Osteoblast (primary cell): Measurements from ENCODE around the gene RRP1. TPM values are rescaled to one million over a fixed set of nuclear protein-coding genes. Genes with fewer than 3 reads are reported as not detected.
A peak's percentile ranks its signal among the peaks of the same experiment; 100 is the strongest.

Source experiments
- DNase-seq: peaks from one replicate; pipeline ENCODE4 v3.0.0; 2011; ENCODE audit warnings: low spot score, mixed read lengths; ENCODE audit not compliant: insufficient read length; ENCODE audit errors: missing footprints
- H2AFZ ChIP-seq: 2 replicates; pipeline ENCODE4 v1.6.0; 2011; ENCODE audit warnings: mild to moderate bottlenecking, low read length
- H3K27ac ChIP-seq: 2 replicates; pipeline ENCODE4 v1.5.1; 2011; ENCODE audit warnings: mild to moderate bottlenecking, low read depth, low read length, moderate library complexity
- H3K27me3 ChIP-seq: 2 replicates; pipeline ENCODE4 v1.6.0; 2012; ENCODE audit warnings: mild to moderate bottlenecking, control low read depth, inconsistent platforms, low read length, moderate library complexity; ENCODE audit not compliant: insufficient read depth
- H3K36me3 ChIP-seq: 2 replicates; pipeline ENCODE4 v1.5.1; 2011; ENCODE audit warnings: mild to moderate bottlenecking, low read length, control low read depth, moderate library complexity; ENCODE audit not compliant: insufficient read depth
- H3K4me1 ChIP-seq: 2 replicates; pipeline ENCODE4 v1.5.1; 2011; ENCODE audit warnings: mild to moderate bottlenecking, low read length, control low read depth, moderate library complexity; ENCODE audit not compliant: insufficient read depth
- H3K4me2 ChIP-seq: 2 replicates; pipeline ENCODE4 v1.6.0; 2011; ENCODE audit warnings: mild to moderate bottlenecking, low read length; ENCODE audit not compliant: insufficient read depth
- H3K4me3 ChIP-seq: fragments of 200-600 bp; sonication (generic); 3 replicates; pipeline ENCODE4 v1.5.1; 2012; ENCODE audit warnings: mild to moderate bottlenecking, low read length, inconsistent platforms; ENCODE audit not compliant: insufficient read depth
- H3K79me2 ChIP-seq: 2 replicates; pipeline ENCODE4 v1.6.0; 2012; ENCODE audit warnings: mild to moderate bottlenecking, low read length, control low read depth, inconsistent platforms; ENCODE audit not compliant: insufficient read depth
- H3K9me3 ChIP-seq: 2 replicates; pipeline ENCODE4 v1.5.1; 2011; ENCODE audit warnings: low read depth, low read length, control low read depth
- H4K20me1 ChIP-seq: 2 replicates; pipeline ENCODE4 v1.6.0; 2012; ENCODE audit warnings: mild to moderate bottlenecking, low read length, control low read depth; ENCODE audit not compliant: insufficient read depth
- CTCF ChIP-seq: IDR thresholded peaks from 2 replicates; pipeline ENCODE4 v1.5.1; 2011; ENCODE audit warnings: mild to moderate bottlenecking, low read depth, low read length, moderate library complexity; ENCODE audit errors: extremely low read depth
- total RNA-seq: library from RNA; depleted of rRNA; stranded (reverse); fragments of >200 nt; gene quantifications from 2 replicates; pipeline ENCODE4 v1.2.3, GENCODE V29; 2012

RRP1 gene
- total RNA-seq, 1 donor: 18.5 TPM

GRCh38 chr21:43774163-43774562 lies 15.2 kb upstream of the RRP1 start:
- no peaks in the 10 kb centered on the region for H3K27me3 ChIP-seq
- H3K79me2 ChIP-seq: peaks cover 29% of the 10 kb centered on the region
- H3K4me2 ChIP-seq: no peak overlapping the region
- peaks cover 10% of the 10 kb centered on the region for H4K20me1 ChIP-seq
- no peak overlapping the region for H2AFZ ChIP-seq
- no peak for DNase-seq
- TF ChIP-seq CTCF: no peak
- peaks cover 8% of the 10 kb centered on the region for H3K4me1 ChIP-seq
- peaks cover 12% of the 10 kb centered on the region for H3K36me3 ChIP-seq
- H3K4me3 ChIP-seq: no peak overlapping the region
- no peaks in the 10 kb centered on the region for H3K9me3 ChIP-seq
- H3K27ac ChIP-seq: no peak overlapping the region

GRCh38 chr21:43775190-43775589 lies 14.2 kb upstream of the RRP1 start:
- Histone ChIP-seq H3K79me2 (peaks cover 29% of the 10 kb centered on the region), H3K4me2 (peak overlapping the region; percentile 95), H3K27me3 (no peaks in the 10 kb centered on the region), H3K9me3 (no peaks in the 10 kb centered on the region), H2AFZ (no peak overlapping the region), H4K20me1 (peaks cover 10% of the 10 kb centered on the region), H3K4me1 (peaks cover 8% of the 10 kb centered on the region), H3K4me3 (peak overlapping the region; percentile 91), H3K27ac (no peak overlapping the region), H3K36me3 (peaks cover 12% of the 10 kb centered on the region)
- no peak for DNase-seq
- TF ChIP-seq CTCF: no peak

GRCh38 chr21:43775795-43776430 lies 13.5 kb upstream of the RRP1 start, which contains the start of gene CSTB:
CSTB (minus strand) TSS chr21:43776308; CDS start chr21:43776269, 39 bp downstream.
- H3K27ac ChIP-seq: peak within 1 kb of the TSS; percentile 51
- peak; percentile 96 for DNase-seq
- peaks cover 10% of the 10 kb centered on the region for H4K20me1 ChIP-seq
- no peak for TF ChIP-seq CTCF
- no peaks in the 10 kb centered on the region for H3K9me3 ChIP-seq
- H3K79me2 ChIP-seq: peaks cover 29% of the 10 kb centered on the region
- peak within 1 kb of the TSS; percentile 95 for H3K4me2 ChIP-seq
- H3K36me3 ChIP-seq: peaks cover 12% of the 10 kb centered on the region
- H3K27me3 ChIP-seq: no peaks in the 10 kb centered on the region
- peaks cover 8% of the 10 kb centered on the region for H3K4me1 ChIP-seq
- peak within 1 kb of the TSS; percentile 77 for H2AFZ ChIP-seq
- H3K4me3 ChIP-seq: peak within 1 kb of the TSS; percentile 91

- Histone ChIP-seq H3K27me3 (no peaks in the 10 kb centered on the region), H3K4me1 (peaks cover 8% of the 10 kb centered on the region), H2AFZ (no peak overlapping the region), H3K27ac (no peak overlapping the region), H4K20me1 (peaks cover 10% of the 10 kb centered on the region), H3K9me3 (no peaks in the 10 kb centered on the region), H3K36me3 (peaks cover 7% of the 10 kb centered on the region), H3K4me3 (no peak overlapping the region), H3K79me2 (peaks cover 29% of the 10 kb centered on the region), H3K4me2 (no peak overlapping the region)
- no peak for TF ChIP-seq CTCF
- DNase-seq: no peak
Observed at GRCh38 chr21:43777953-43778352, 11.4 kb upstream of the RRP1 start.
